GM18502 (cell line): ENCODE results near the gene EPB41.
"Not testable (repeated sequence)": the region's sequence is repeated elsewhere in the genome, so short reads cannot be mapped to it uniquely, and the experiment has no call there.

Source experiments
- ATAC-seq: cut with Tn5 transposase; IDR thresholded peaks from one replicate; pipeline ENCODE4 v1.9.1; 2021; ENCODE audit warnings: mild to moderate bottlenecking; ENCODE audit not compliant: unreplicated experiment, poor library complexity

The EPB41 gene

DNA sequence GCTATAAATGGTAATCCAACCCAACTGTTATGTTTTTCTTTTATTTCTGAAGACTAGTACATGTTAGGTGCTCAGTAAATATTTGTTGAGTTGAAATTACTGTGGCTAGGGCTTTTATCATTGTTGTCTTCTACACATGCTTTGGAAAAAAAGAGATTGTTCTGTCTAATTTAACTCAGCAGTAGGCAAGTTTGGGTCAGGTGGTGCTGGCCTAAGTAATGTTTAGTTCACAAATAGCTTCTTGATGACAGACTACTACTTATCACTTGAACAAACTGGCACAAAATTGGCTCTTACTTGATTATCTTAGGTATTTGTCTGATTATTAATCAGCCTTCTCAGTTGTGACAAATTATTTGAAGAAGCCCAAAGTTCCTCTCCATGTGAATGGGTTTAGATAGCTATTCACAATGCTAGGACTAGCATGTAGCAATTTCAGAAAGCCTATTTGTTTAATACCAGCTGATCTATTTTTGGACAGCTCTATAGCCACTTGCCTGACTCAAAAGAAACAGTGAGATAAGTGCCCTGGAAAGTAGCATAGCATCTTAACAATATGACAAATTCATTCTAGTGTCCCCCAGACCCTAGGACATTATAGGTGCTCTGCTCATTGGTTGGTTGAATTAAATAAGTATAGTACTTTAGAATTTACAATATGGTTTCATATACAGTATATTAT, 176.7 kb downstream of the EPB41 start:
- no peak for ATAC-seq

DNA sequence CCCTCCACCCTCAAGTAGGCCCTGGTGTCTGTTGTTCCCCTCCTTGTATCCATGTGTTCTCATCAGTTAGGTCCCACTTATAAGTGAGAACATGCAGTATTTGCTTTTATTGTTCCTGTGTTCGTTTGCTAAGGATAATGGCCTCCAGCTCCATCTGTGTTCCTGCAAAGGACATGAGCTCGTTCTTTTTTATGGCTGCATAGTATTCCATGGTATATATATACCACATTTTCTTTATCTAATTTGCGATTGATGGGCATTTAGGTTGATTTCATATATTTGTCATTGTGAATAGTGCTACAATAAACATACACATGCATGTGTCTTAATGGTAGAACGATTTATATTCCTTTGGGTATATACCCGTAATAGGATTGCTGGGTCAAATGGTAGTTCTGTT, 178.3 kb downstream of the EPB41 start:
- ATAC-seq: not testable (repeated sequence)

DNA sequence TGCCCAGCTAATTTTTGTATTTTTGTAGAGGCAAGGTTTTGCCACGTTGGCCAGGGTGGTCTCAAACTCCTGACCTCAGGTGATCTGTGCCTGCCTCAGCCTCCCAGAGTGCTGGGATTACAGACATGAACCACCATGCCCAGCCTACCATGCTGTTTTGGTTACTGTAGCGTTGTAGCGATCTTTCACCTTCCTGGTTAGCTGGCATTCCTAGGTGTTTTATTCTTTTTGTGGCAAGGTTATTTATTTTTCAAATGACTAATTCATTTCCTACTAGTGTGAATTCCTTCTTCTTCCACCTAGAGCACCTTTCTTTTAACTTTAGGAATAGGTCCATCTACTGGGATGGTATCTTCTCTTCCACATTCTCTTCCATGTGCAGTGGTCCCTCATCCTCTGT, 180.1 kb downstream of the EPB41 start:
- ATAC-seq: no peak

DNA sequence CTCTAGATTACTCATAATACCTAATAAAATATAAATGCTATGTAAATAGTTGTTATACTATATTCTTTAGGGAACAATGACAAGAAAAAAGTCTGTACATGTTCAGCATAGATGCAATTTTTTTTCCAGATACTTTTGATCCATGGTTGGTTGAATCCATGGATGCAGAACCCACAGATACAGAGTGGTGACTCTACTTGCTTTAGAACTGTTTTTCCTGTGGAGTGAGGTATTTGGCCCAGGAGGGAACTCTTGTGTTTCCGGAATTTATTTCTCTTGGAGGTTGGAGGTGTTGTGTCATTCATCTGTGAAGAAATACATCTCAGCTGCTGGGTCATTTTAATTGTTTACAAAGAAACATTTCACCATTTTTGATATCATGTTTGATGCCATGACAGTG, 180.6 kb downstream of the EPB41 start:
- no peak for ATAC-seq

DNA sequence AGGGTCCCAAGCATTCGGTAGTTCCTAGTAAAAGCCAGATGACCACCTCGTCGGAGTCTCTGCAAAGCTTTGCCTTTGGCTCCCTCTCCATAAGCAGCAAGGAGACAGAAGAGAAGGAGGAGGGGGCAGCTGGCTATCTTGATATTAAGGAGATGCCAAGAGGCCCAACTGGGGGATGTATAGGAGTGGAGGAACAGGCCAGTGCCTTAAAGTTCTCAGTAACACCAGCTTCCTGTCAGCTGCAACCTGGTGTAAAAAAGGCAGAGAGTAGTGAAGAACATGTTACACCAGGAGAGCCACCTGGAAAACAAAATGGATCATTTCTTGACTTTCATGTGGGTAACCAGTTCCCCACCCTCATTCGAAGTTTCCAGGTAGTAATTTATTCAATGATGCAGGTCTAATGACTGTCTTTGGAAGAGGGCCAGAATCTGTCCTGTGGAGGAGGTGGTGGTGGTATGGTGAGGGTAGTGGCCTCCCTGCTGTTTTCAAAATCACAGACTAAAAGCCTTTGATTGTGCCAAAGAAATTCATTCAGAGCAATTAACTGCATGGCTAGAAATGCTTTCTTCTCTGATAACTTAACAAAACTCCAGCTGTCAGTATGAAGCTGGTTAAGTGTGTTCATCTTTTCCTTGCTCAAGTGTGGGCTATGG, 182.0 kb downstream of the EPB41 start:
- ATAC-seq: no peak

DNA sequence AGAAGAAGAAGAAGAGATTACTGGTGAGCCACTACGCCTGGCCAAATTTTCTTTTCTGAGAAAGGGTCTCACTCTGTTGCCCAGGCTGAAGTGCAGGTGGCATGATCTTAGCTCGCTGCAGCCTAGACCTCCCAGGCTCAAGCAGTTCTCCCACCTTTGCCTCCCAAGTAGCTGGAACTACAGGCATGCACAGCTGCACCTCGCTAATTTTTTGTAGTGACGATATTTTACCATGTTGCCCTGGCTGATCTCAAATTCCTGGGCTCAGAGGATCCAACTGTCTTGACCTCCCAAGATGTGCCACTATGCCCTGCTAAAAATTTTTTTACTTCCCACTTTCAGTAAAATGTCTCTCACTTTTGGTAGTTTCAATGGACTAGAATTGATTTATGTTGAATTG, 184.9 kb downstream of the EPB41 start:
- ATAC-seq: no peak

DNA sequence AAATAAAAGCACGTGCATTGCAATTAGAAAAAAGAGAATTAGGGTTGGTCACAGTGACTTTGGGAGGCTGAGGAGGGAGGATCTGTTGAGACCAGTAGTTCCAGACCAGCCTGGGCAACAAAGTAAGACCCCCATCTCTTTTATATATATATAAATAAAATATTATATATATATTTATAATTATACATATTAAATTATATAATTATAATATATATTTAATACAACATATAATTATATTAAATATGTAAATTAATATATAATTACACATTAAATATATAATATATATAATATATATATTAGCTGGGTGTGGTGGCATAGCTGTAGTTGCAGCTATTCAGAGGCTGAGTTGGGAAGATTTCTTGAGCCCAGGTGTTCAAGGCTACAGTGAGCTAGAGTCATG, 186.1 kb downstream of the EPB41 start:
- no peak for ATAC-seq

DNA sequence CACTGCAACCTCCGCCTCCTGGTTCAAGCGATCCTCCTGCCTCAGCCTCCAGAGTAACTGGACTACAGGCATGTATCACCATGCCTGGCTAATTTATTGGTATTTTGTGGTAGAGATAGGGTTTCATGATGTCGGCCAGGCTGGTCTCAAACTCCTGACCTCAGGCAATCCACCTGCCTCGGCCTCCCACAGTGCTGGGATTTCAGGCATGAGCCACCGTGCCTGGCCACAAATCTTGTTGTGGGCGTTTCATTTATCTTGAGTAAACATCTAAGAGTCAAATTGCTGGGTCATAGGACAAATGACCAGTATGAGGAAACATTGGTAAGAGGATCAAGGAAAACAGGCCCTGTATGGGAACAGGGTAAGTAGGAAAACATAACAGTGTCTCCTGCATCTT, 191.5 kb downstream of the EPB41 start:
- ATAC-seq: no peak

DNA sequence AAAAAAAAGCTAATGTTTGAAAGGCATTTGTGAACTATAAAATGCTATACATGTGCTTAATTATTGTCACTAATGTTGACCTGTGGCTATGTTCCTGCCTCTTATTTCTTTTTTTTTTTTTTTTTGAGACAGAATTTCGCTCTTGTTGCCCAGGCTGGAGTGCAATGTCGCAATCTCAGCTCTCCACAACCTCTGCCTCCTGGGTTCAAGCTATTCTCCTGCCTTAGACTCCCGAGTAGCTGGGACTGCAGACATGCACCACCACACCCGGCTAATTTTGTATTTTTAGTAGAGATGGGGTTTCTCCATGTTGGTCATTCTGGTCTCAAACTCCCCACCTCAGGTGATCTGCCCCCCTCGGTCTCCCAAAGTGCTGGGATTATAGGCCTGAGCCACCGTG, 193.7 kb downstream of the EPB41 start:
- not testable (repeated sequence) for ATAC-seq

DNA sequence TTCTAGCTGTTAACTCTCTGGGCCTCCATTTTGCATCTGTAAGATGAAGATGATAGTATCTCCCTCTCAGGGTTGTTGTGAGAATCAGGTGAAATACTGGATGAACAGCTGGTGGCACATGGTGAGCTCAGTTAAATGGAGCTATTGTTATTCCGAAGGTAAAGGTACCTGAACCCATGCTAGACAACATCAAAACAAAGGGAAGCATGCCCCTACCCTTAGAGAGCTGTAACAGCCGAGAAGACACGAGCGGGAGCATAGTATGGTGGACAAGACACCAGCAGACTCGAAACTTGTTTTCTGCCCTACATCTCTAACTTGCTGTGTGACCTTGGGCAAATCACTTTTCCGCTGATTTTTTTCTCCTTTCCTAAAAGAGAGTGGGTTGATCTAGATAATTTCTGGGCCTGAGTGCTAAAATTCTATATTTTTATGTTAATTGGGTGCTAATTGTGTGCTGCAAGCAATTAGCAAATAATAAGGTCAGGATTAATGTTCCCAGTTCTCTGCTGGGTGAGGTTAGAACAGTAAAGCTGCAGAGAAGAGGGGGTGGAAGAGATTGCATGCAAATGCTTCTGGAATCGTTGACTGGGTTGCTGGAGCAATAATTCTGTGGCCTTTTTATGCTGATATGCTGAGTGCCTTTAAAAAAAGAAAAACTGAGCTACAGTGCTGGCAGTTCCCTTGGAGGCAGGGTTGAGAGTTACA, 198.5 kb downstream of the EPB41 start:
- ATAC-seq: no peak

DNA sequence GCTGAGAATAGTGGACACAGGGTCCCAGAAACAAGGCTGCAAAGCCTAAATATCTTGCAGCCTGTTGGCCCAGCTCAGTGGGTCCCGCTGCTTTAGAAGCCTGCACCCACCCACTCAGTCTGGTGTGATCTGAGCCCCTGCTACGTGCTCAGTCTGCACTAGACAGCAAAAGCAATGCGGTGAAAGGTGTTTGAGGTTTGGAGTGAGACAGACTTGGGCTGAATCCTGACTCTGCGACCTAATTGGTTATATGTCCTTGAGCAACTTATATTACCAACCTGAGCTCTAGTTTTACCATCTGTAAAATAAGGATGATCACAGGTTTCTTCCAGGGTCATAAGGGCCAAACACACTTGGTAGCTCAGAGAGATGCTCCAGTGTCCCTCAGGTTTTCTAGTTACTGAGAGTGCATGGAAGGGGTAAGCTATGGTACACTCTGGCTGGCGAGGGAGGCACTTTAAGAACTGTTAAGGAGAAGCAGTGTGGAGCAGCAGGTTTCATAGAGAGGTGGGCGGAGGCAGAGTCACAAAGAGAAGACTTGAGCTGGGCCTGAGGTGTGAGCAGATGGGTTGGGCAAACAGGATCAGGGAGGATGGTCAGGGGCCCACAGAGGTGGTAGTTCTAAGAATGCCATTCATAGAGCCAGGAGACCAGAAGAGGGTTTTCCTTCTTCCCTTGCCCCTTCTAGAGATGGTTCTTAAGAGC, 199.2 kb downstream of the EPB41 start:
- no peak for ATAC-seq

DNA sequence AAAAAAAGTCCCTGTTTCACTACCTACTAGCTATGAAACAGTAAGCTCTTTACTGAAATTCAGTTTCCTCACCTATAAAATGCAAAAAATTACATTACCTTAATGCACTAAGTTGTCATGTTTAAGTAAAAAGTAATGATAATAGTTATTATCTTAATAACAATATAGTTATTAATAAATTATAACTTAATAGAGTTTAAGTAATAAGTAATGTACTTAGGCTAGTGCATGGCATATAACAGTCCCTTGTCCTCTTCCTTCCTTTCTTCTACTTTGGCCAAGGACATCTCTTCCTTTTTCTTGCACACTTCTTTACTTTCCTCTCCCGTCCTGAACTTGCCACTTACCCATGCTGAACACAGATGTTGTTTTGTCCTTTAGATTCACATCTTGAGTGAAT, 200.3 kb downstream of the EPB41 start:
- no peak for ATAC-seq

DNA sequence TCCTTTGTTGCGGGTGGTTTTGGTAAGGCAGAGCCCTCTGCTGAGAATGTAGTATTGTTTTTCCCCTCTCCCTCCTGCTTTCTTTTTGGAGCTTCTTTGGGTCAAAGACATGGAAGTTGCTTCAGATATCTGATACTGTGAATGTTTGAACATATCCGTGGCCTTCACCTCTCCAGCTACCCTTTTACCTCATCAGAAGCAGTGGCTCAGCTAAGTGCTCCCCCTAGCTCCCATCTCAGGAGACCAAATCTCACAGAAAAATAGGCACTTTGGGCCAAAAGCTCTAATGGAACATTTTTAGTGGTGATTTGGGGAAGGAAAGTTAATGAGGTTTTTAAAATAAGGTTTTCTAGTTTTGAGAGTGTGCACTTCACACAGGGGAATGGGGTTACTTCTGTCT, 203.0 kb downstream of the EPB41 start:
- ATAC-seq: no peak

DNA sequence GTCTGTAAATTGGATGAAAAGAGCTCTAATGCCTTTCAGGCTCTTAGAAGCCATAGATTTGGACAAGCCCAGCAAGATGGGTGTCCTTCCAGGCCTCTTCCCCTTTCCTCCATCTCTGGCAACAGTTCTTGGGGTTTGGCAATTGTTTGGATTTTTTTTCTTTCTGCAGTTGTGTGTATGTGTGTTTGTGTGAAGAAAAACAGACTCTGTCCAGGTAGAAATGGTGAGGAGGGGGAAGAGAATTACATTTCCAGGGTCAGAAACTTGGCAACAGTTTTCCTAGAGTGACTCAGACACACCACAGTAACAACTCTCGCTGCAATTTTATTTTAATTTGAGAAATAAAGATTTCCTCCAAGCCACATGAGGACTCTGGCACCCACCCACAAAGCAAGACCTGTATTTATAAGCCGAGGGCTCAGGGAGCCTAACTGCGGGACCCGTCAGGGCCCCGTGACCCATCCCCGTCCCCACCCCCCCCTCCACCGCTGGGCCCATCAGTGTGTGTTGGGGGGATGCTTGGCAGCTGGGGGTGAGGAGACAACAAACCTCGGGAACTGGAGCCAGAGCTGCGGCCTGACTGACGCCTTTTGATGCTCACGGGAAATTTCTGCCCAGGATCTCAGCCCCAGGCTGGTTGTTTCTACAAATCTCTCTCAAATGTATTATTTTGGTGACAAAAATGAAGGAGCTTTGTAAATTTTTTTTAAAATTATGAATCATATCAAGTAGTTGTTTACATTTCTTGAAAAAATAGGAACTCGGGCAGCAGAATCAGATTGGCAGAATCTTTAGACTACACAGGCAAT, 205.0 kb downstream of the EPB41 start:
- ATAC-seq: no peak

DNA sequence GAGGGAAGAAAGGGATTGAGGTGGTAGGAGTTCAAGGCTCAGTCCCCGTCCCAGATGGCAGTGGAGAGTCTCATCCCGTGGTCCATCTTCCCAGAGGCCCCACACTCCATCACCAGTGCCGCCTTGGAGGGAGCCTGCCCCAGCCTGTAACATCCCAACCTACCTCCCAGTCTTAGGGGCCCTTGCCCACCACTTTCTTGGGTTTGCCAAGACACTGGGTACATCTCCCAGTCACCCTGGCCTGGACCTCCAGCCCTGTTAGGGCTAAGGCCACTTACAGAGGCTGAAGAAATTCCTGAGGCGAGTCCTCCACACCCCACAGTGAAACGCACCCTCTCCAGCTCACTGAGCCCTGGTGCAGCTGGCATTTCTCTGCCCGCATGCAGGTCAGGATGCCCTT, 206.0 kb downstream of the EPB41 start:
- ATAC-seq: no peak

DNA sequence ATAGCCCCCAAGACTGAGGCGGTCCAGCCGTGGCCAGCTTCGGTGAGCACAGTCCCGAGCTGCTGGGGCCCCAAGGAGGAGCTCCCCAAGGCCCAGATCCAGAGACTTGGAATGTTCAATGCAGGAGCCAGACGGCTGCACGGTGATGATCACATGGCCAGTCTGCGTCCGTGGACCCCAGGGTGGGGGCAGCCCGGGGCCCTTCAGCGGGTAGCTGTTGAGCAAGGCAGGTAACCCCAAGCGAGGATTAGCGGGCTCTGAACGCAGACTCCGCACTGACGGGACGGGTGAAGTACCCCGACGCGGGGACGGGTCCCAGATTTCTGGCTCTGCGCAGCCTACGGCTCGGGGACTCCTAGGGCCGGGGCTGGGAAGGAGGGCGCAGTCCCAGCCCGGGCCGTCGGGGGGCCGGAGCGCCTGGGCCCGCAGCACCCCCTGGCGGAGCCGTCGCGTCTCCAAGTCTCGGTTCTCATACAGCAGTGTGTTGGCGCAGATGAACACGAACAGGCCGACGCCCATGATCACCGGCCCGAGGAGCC, 206.6 kb downstream of the EPB41 start:
- ATAC-seq: no peak

DNA sequence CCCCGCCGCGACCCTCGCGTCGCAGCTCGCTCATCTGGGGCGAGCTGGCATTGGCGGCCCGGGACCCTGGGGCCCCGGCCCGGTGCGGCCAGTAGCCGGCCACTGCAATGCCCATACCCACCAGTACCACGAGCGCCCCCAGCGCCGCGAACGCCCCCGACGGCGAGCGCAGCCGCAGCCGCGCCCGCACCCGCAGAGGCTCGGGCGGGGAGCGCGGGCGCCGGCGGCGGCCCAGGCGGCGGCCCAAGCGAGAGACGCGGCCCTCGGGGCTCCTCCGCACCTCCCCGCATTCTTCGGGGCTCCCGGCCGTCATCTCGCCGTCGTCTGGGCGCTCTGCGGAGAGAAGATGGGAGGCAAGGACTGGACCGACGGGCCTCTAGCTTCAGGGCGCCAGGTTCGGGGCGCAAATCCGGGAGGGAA, 207.2 kb downstream of the EPB41 start:
- no peak for ATAC-seq

DNA sequence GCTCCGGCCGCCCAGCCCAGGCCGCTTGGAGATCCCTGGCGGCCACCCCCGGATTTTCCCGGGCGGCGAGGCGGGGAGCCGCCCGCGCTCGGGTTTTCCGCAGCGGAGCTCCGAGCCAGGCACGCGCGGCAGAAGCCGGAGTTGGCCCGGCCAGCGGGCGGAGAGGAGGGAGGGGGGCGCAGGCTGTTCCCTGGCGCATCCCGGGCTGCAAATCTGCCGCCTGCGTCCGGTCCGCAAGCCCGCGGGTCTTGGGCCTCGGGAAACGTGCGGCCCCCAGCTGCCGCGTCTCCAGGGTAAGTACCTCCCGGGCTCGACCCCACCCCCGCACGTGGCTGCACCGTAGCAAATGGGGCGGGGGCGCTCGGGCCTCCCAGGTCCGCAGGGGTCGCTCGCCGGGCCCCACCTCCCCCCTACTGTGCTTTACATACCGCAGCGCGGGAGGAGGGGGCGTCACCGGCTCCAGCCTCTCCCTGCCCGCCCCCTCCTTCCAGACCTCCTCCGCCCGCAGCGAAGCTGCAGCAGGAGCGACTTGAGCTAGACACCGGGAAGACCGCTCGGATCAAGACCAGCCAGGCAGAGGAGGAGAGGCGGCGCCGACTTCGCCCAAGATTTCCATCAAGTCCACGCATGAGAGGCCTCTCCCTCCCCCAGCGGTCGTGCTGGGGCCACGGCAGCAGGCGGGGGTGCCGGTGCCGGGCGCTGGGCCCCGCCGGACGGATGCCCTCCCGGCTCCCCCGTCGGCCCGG, 207.7 kb downstream of the EPB41 start:
- ATAC-seq: no peak

DNA sequence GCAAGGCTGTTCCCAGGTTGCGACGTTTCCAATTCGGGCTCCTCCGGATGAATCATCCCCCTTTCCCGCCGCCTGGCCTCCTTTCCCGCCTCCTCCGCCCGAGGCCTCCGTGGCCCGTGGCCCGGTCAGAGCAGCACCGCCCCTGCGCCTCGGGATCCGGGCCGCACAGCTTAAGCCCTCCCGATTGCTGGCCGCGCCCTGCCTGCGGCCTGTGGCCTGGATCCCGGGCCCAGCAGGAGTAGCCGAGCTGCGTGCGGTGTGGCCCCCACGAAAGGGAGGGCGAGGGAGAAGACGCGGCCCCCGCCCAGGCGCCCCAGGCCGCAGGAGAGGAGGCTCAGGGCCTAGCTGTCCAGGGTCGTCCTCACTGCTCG, 208.3 kb downstream of the EPB41 start:
- ATAC-seq: no peak
